Thoracic aorta (tissue), 2 donors: ENCODE measurements around the gene ECSCR. TPM values are rescaled to one million over a fixed set of nuclear protein-coding genes. Genes with fewer than 3 reads are reported as not detected.
"Not testable (repeated sequence)": the region's sequence is repeated elsewhere in the genome, so short reads cannot be mapped to it uniquely, and the experiment has no call there.

ENCODE experiments used
- ATAC-seq: fragments of 150-250 bp; one replicate; pipeline ENCODE4 v1.8.0; 2017; ENCODE audit warnings: low read depth; ENCODE audit not compliant: insufficient number of reproducible peaks, low FRiP score
- DNase-seq: peaks from one replicate; pipeline ENCODE4 v3.0.0-alpha.2; 2020; ENCODE audit warnings: low spot score
- H3K27ac ChIP-seq, 2 donors: fragments of 200-600 bp; sonication (generic); 1 replicate in 1 of 2; 2 replicates in 1 of 2; pipeline ENCODE4 v1.5.1; 2016; ENCODE audit warnings: mild to moderate bottlenecking in 2 of 2, moderate library complexity in 2 of 2
- H3K27me3 ChIP-seq: fragments of 200-600 bp; sonication (generic); replicated peaks from 2 replicates; pipeline ENCODE4 v1.6.0; 2016; ENCODE audit warnings: mild to moderate bottlenecking; ENCODE audit not compliant: insufficient read depth
- H3K36me3 ChIP-seq: fragments of 200-600 bp; sonication (generic); one replicate; pipeline ENCODE4 v1.5.1; 2016
- H3K4me1 ChIP-seq, 2 donors: fragments of 200-600 bp; sonication (generic); 1 replicate in 1 of 2; 2 replicates in 1 of 2; pipeline versions ENCODE4 v1.5.1 to v1.6.0; 2016; ENCODE audit warnings: low read depth in 2 of 2, mild to moderate bottlenecking in 1 of 2; ENCODE audit not compliant: control insufficient read depth in 1 of 2
- H3K4me3 ChIP-seq: fragments of 200-600 bp; sonication (generic); 2 replicates; pipeline ENCODE4 v1.5.1; 2016; ENCODE audit warnings: mild to moderate bottlenecking
- H3K9me3 ChIP-seq: fragments of 200-600 bp; sonication (generic); 2 replicates; pipeline ENCODE4 v1.5.1; 2016
- CTCF ChIP-seq: fragments of 200-600 bp; sonication (generic); IDR thresholded peaks from one replicate; pipeline ENCODE4 v1.5.1; 2019; ENCODE audit warnings: antibody characterized with exemption
- total RNA-seq, 2 donors: library from RNA; depleted of rRNA; stranded (reverse); fragments of >200 nt; gene quantifications; one replicate each; pipeline versions ENCODE4 v1.1.0 to v1.2.3, GENCODE V29; 2016

Gene ECSCR
- total RNA-seq, 2 donors from 2014 or later, result 27.1 to 35.6 TPM

- DNase-seq (no peak), ATAC-seq (no peak)
- TF ChIP-seq CTCF, result no peak
- H3K27ac ChIP-seq, result no peak overlapping the region
- no peaks in the 10 kb centered on the region for H3K36me3 ChIP-seq
- no peaks in the 10 kb centered on the region for H3K9me3 ChIP-seq
- no peaks in the 10 kb centered on the region for H3K4me1 ChIP-seq
- no peak overlapping the region for H3K4me3 ChIP-seq
- H3K27me3 ChIP-seq, result no peaks in the 10 kb centered on the region
These were observed 11.4 kb downstream of the ECSCR start for GRCh38 chr5:139451176-139451575.

- no peak for DNase-seq
- H3K9me3 ChIP-seq, result no peaks in the 10 kb centered on the region
- H3K4me1 ChIP-seq, result no peaks in the 10 kb centered on the region
- H3K27ac ChIP-seq, result no peak overlapping the region
- no peaks in the 10 kb centered on the region for H3K27me3 ChIP-seq
- no peak for TF ChIP-seq CTCF
- H3K36me3 ChIP-seq, result no peaks in the 10 kb centered on the region
- H3K4me3 ChIP-seq, result no peak overlapping the region
- ATAC-seq, result no peak
These were observed 15.4 kb downstream of the ECSCR start for GRCh38 chr5:139446956-139447779.

GRCh38 chr5:139445325-139446170, 17.0 kb downstream of the ECSCR start:
- H3K27ac ChIP-seq, result no peak overlapping the region
- no peaks in the 10 kb centered on the region for H3K27me3 ChIP-seq
- H3K36me3 ChIP-seq, result no peaks in the 10 kb centered on the region
- no peak overlapping the region for H3K4me3 ChIP-seq
- H3K4me1 ChIP-seq, result no peaks in the 10 kb centered on the region
- ATAC-seq (no peak), DNase-seq (no peak)
- no peak for TF ChIP-seq CTCF
- H3K9me3 ChIP-seq, result no peaks in the 10 kb centered on the region

- ATAC-seq (no peak), DNase-seq (no peak)
- Histone ChIP-seq H3K9me3 (no peaks in the 10 kb centered on the region), H3K36me3 (no peaks in the 10 kb centered on the region), H3K4me3 (no peak overlapping the region), H3K27me3 (no peaks in the 10 kb centered on the region), H3K4me1 (peaks cover 4 to 7% of the 10 kb centered on the region in 2 donors), H3K27ac (no peak overlapping the region)
- no peak for TF ChIP-seq CTCF
These were observed 18.6 kb downstream of the ECSCR start for GRCh38 chr5:139443831-139444453.

GRCh38 chr5:139440416-139440815, 22.1 kb downstream of the ECSCR start:
- H3K9me3 ChIP-seq, ATAC-seq, H3K36me3 ChIP-seq, H3K27me3 ChIP-seq, H3K4me3 ChIP-seq, DNase-seq, H3K27ac ChIP-seq: not testable (repeated sequence)
- peaks cover 4 to 12% of the 10 kb centered on the region in 2 donors for H3K4me1 ChIP-seq
